Endothelial cell (in vitro differentiated cells): ENCODE measurements around the gene SLC26A3. TPM values are rescaled to one million over a fixed set of nuclear protein-coding genes. Genes with fewer than 3 reads are reported as not detected.

Experiments
- DNase-seq: peaks from one replicate; pipeline ENCODE4 v3.0.0; 2021; ENCODE audit warnings: low spot score
- H3K27ac Mint-ChIP-seq: one replicate; pipeline ENCODE4 v1.8.0; 2021; ENCODE audit warnings: mixed read lengths, inconsistent platforms; ENCODE audit not compliant: unreplicated experiment
- H3K27me3 Mint-ChIP-seq: one replicate; pipeline ENCODE4 v1.8.0; 2021; ENCODE audit warnings: mild to moderate bottlenecking, moderate library complexity, mixed read lengths, inconsistent platforms; ENCODE audit not compliant: unreplicated experiment
- H3K36me3 Mint-ChIP-seq: one replicate; pipeline ENCODE4 v1.8.0; 2021; ENCODE audit warnings: mild to moderate bottlenecking, low read depth, mixed read lengths, inconsistent platforms; ENCODE audit not compliant: unreplicated experiment
- H3K4me1 Mint-ChIP-seq: one replicate; pipeline ENCODE4 v1.8.0; 2021; ENCODE audit warnings: mild to moderate bottlenecking, mixed read lengths, inconsistent platforms; ENCODE audit not compliant: unreplicated experiment
- H3K4me3 Mint-ChIP-seq: one replicate; pipeline ENCODE4 v1.8.0; 2021; ENCODE audit warnings: mild to moderate bottlenecking, mixed read lengths, inconsistent platforms; ENCODE audit not compliant: unreplicated experiment
- H3K9me3 Mint-ChIP-seq: one replicate; pipeline ENCODE4 v1.8.0; 2021; ENCODE audit warnings: mixed read lengths, inconsistent platforms; ENCODE audit not compliant: unreplicated experiment
- total RNA-seq: library from RNA; stranded (reverse); fragmentation: NEBNext Ultra II Directional; extraction: Animal tissue kit (Norgen Biotek cat#: 25700); gene quantifications from one replicate; pipeline ENCODE4 v1.2.1, GENCODE V29; 2021; ENCODE audit not compliant: unreplicated experiment
- TF ChIP-seq, protein P1 (sequence below): fragments of 200-600 bp; sonication (generic); IDR thresholded peaks from one replicate; pipeline ENCODE4 v1.5.0; 2021; ENCODE audit warnings: antibody characterized with exemption; ENCODE audit not compliant: unreplicated experiment

SLC26A3 gene
- total RNA-seq, 1 donor from 2014 or later = not detected

DNA sequence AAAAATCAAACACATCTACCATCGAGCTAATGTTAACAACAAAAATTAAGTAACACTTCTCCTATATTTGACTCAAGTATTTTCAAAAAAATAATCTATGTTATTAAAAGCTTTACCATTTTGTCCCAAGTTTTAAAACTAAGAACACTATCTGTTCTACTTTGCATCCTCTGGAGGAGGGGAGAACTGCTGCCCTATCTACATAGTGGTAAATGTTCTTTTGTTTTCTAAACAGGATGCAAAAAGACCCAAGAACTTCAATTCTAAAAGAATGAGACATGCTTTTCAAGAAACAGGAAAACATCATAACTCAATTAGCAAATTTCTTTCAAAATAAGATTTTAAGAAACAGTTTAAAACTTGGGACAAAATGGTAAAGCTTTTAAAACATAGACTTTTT is 14.8 kb downstream of the SLC26A3 start:
- Mint-ChIP-seq H3K27me3 (no peaks in the 10 kb centered on the region), H3K9me3 (no peaks in the 10 kb centered on the region), H3K4me1 (peaks cover 16% of the 10 kb centered on the region), H3K27ac (no peak overlapping the region), H3K4me3 (no peak overlapping the region), H3K36me3 (no peaks in the 10 kb centered on the region)
- DNase-seq = no peak
- TF ChIP-seq, protein P1, sequence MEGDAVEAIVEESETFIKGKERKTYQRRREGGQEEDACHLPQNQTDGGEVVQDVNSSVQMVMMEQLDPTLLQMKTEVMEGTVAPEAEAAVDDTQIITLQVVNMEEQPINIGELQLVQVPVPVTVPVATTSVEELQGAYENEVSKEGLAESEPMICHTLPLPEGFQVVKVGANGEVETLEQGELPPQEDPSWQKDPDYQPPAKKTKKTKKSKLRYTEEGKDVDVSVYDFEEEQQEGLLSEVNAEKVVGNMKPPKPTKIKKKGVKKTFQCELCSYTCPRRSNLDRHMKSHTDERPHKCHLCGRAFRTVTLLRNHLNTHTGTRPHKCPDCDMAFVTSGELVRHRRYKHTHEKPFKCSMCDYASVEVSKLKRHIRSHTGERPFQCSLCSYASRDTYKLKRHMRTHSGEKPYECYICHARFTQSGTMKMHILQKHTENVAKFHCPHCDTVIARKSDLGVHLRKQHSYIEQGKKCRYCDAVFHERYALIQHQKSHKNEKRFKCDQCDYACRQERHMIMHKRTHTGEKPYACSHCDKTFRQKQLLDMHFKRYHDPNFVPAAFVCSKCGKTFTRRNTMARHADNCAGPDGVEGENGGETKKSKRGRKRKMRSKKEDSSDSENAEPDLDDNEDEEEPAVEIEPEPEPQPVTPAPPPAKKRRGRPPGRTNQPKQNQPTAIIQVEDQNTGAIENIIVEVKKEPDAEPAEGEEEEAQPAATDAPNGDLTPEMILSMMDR = no peak

DNA sequence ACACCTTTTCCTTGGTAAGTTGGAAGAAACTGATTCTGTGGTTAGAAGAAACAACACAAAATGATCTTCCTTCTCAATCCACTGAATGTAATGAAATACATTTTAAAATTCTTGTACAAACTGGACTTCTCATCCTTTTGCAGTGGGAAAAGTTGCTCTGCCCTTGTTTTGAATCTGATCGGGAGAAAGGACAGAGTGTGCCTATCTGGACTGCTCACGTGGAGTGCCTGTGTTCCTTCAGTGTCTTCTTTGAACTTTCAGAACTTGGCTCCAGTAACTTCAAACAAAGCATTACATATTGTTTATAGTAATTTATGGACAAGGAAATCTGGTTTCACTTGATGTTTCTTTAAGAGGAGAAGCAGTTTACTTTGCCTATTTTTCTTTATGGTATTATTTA is 17.1 kb downstream of the SLC26A3 start:
- no peaks in the 10 kb centered on the region for H3K9me3 Mint-ChIP-seq
- TF ChIP-seq, protein P1 = no peak
- H3K36me3 Mint-ChIP-seq = no peaks in the 10 kb centered on the region
- no peak overlapping the region for H3K27ac Mint-ChIP-seq
- DNase-seq = no peak
- no peak overlapping the region for H3K4me3 Mint-ChIP-seq
- no peaks in the 10 kb centered on the region for H3K27me3 Mint-ChIP-seq
- H3K4me1 Mint-ChIP-seq = peaks cover 16% of the 10 kb centered on the region

DNA sequence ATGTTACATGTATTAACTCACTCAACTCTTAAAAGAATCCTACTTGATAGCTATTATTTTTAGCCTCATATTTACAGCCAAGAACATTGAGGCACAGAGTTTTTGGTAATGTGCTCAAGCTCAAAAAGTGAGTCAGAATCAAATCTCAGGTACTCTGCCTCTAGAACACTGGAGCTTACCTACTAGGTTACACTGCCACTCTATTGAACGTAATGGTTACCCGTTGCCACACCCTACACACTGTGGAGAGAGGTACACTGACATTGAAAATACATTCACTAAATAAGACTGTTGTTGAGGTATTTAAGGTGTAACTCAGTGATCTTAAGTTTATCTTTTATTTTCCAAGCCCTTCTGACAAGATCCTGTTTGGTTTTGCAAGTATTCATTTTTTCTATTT is 17.9 kb downstream of the SLC26A3 start:
- Mint-ChIP-seq H3K36me3 (no peaks in the 10 kb centered on the region), H3K9me3 (no peaks in the 10 kb centered on the region), H3K4me1 (peaks cover 16% of the 10 kb centered on the region), H3K27ac (no peak overlapping the region), H3K27me3 (no peaks in the 10 kb centered on the region), H3K4me3 (no peak overlapping the region)
- DNase-seq = no peak
- TF ChIP-seq, protein P1 = no peak

DNA sequence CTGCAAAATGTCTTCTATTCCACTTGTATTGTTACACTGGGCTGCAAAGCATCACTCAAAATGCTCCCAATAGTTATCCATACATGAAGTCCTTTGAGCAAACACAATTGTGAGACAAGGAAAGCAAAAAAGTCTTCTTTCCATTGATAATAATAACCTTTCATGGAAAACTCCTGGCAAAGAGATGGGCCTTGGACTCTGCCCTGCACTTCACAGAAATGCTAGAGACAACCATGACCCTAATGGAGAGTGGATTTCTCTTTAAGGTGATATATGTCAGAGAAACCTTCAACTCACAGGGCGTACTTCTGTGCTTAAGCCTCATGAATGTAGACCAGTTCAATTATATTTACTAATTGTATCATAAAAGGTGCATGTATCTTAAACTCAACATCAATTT is 19.4 kb downstream of the SLC26A3 start:
- Mint-ChIP-seq H3K36me3 (no peaks in the 10 kb centered on the region), H3K27ac (no peak overlapping the region), H3K9me3 (no peaks in the 10 kb centered on the region), H3K4me1 (peaks cover 16% of the 10 kb centered on the region), H3K27me3 (no peaks in the 10 kb centered on the region), H3K4me3 (no peak overlapping the region)
- DNase-seq = no peak
- TF ChIP-seq, protein P1 = no peak

DNA sequence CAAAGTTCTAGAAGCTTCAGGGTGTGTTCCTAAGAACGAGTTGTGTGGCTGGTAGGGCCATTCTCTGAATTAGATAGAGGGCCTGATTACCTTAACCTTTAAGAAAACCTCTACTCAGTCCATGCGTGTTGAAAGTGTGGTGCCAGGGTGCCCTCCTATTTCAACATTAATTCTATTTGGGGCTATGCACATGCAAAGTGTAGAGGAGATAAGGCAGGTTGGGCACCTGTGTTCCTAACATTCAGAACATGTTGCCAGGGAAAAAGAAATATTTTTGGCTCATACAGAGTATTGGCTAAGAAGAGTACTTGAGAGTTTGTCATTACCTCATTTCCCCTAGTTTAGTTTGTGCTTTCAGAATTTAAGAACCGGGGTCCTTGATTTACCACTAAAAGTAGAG is 20.6 kb downstream of the SLC26A3 start:
- no peak for DNase-seq
- Mint-ChIP-seq H3K27me3 (no peaks in the 10 kb centered on the region), H3K4me3 (no peak overlapping the region), H3K4me1 (peaks cover 11% of the 10 kb centered on the region), H3K27ac (no peak overlapping the region), H3K36me3 (no peaks in the 10 kb centered on the region), H3K9me3 (no peaks in the 10 kb centered on the region)
- TF ChIP-seq, protein P1 = no peak
